Neural crest cell (in vitro differentiated cells): ENCODE data around the gene FHDC1. TPM values are rescaled to one million over a fixed set of nuclear protein-coding genes. Genes with fewer than 3 reads are reported as not detected.

ENCODE experiments used
- DNase-seq: peaks from one replicate; pipeline ENCODE4 v3.0.0; 2021; ENCODE audit warnings: low read depth, mixed read lengths, low spot score
- H3K27ac Mint-ChIP-seq: one replicate; pipeline ENCODE4 v1.8.0; 2021; ENCODE audit warnings: mild to moderate bottlenecking, mixed read lengths; ENCODE audit not compliant: unreplicated experiment
- H3K27me3 Mint-ChIP-seq: 2 replicates; pipeline ENCODE4 v1.8.0; 2021; ENCODE audit warnings: low read depth, mild to moderate bottlenecking, mixed read lengths
- H3K36me3 Mint-ChIP-seq: 2 replicates; pipeline ENCODE4 v1.8.0; 2021; ENCODE audit warnings: low read depth, mild to moderate bottlenecking, mixed read lengths
- H3K4me1 Mint-ChIP-seq: 2 replicates; pipeline ENCODE4 v1.8.0; 2021; ENCODE audit warnings: mixed read lengths
- H3K4me3 Mint-ChIP-seq: one replicate; pipeline ENCODE4 v1.8.0; 2021; ENCODE audit warnings: mild to moderate bottlenecking, mixed read lengths
- H3K9me3 Mint-ChIP-seq: 2 replicates; pipeline ENCODE4 v1.8.0; 2021; ENCODE audit warnings: mixed read lengths
- CTCF ChIP-seq: fragments of 200-600 bp; sonication (generic); conservative IDR thresholded peaks from 2 replicates; pipeline ENCODE4 v1.5.0; 2021; ENCODE audit warnings: antibody characterized with exemption, mild to moderate bottlenecking
- total RNA-seq: library from RNA; stranded (reverse); gene quantifications from 2 replicates; pipeline ENCODE4 v1.2.1, GENCODE V29; 2021

Gene FHDC1
- total RNA-seq, 1 donor from 2014 or later, result 52.0 TPM

GRCh38 chr4:152957437-152958171, 21.5 kb downstream of the FHDC1 start:
- no peak for TF ChIP-seq CTCF
- Mint-ChIP-seq H3K4me3 (no peak overlapping the region), H3K4me1 (peaks cover 44% of the 10 kb centered on the region), H3K27me3 (no peaks in the 10 kb centered on the region), H3K27ac (peak overlapping the region; percentile 57), H3K36me3 (peaks cover 11% of the 10 kb centered on the region), H3K9me3 (no peaks in the 10 kb centered on the region)
- DNase-seq, result no peak

- H3K27me3 Mint-ChIP-seq, result no peaks in the 10 kb centered on the region
- H3K4me3 Mint-ChIP-seq, result no peak overlapping the region
- no peaks in the 10 kb centered on the region for H3K9me3 Mint-ChIP-seq
- H3K36me3 Mint-ChIP-seq, result peaks cover 14% of the 10 kb centered on the region
- H3K27ac Mint-ChIP-seq, result no peak overlapping the region
- peaks cover 50% of the 10 kb centered on the region for H3K4me1 Mint-ChIP-seq
- no peak for DNase-seq
- TF ChIP-seq CTCF, result no peak
Observed at GRCh38 chr4:152959080-152959479, 23.0 kb downstream of the FHDC1 start.

- no peaks in the 10 kb centered on the region for H3K9me3 Mint-ChIP-seq
- H3K4me3 Mint-ChIP-seq, result no peak overlapping the region
- peaks cover 16% of the 10 kb centered on the region for H3K36me3 Mint-ChIP-seq
- peak overlapping the region; percentile 39 for H3K27ac Mint-ChIP-seq
- no peak for TF ChIP-seq CTCF
- no peak for DNase-seq
- H3K4me1 Mint-ChIP-seq, result peaks cover 50% of the 10 kb centered on the region
- H3K27me3 Mint-ChIP-seq, result no peaks in the 10 kb centered on the region
Observed at GRCh38 chr4:152960082-152960481, 24.0 kb downstream of the FHDC1 start.

GRCh38 chr4:152961014-152961772, 25.1 kb downstream of the FHDC1 start:
- Mint-ChIP-seq H3K4me1 (peaks cover 44% of the 10 kb centered on the region), H3K36me3 (peaks cover 16% of the 10 kb centered on the region), H3K4me3 (peak overlapping the region; percentile 2), H3K27ac (peak overlapping the region; percentile 75), H3K9me3 (no peaks in the 10 kb centered on the region), H3K27me3 (no peaks in the 10 kb centered on the region)
- no peak for TF ChIP-seq CTCF
- DNase-seq, result no peak

GRCh38 chr4:152961773-152962115, 25.6 kb downstream of the FHDC1 start:
- H3K4me3 Mint-ChIP-seq, result no peak overlapping the region
- H3K36me3 Mint-ChIP-seq, result peaks cover 16% of the 10 kb centered on the region
- peaks cover 40% of the 10 kb centered on the region for H3K4me1 Mint-ChIP-seq
- DNase-seq, result no peak
- no peak overlapping the region for H3K27ac Mint-ChIP-seq
- no peaks in the 10 kb centered on the region for H3K27me3 Mint-ChIP-seq
- no peaks in the 10 kb centered on the region for H3K9me3 Mint-ChIP-seq
- no peak for TF ChIP-seq CTCF
